Transverse colon (tissue), 4 donors: ENCODE data around the gene NUMBL. TPM values are rescaled to one million over a fixed set of nuclear protein-coding genes. Genes with fewer than 3 reads are reported as not detected.

Experiments
- DNase-seq: peaks from one replicate; pipeline ENCODE4 v3.0.0-alpha.2; 2019
- H3K27ac ChIP-seq, 4 donors: fragments of 200-600 bp; sonication (generic); 2 replicates each; pipeline ENCODE4 v1.5.1; 2016 to 2018; ENCODE audit warnings: inconsistent platforms in 4 of 4
- H3K27me3 ChIP-seq: fragments of 200-600 bp; sonication (generic); 2 replicates; pipeline ENCODE4 v1.5.1; 2017; ENCODE audit warnings: inconsistent platforms
- H3K36me3 ChIP-seq, 4 donors: fragments of 200-600 bp; sonication (generic); 2 replicates each; pipeline ENCODE4 v1.5.1; 2017 to 2019; ENCODE audit warnings: inconsistent platforms in 4 of 4
- H3K4me1 ChIP-seq, 4 donors: fragments of 200-600 bp; sonication (generic); 2 replicates each; pipeline ENCODE4 v1.5.1; 2017 to 2020; ENCODE audit warnings: inconsistent platforms in 4 of 4
- H3K4me3 ChIP-seq, 4 donors: fragments of 200-600 bp; sonication (generic); 1 replicate in 1 of 4; 2 replicates in 3 of 4; pipeline versions ENCODE4 v1.5.1 to v1.6.1; 2017 to 2019; ENCODE audit warnings: inconsistent platforms in 4 of 4
- H3K9me3 ChIP-seq, 2 donors: fragments of 200-600 bp; sonication (generic); 2 replicates each; pipeline ENCODE4 v1.5.1; 2017 to 2019; ENCODE audit warnings: inconsistent platforms in 2 of 2
- CTCF ChIP-seq, 5 experiments: fragments of 200-600 bp in 3 of 5; fragments of 450-650 bp in 2 of 5; sonication (generic) in 3 of 5; IDR thresholded peaks; 1 replicate in 2 of 5; 2 replicates in 3 of 5; pipeline ENCODE4 v1.5.1; 2016 to 2017; ENCODE audit warnings: antibody characterized with exemption in 5 of 5, inconsistent platforms in 3 of 5, mild to moderate bottlenecking in 2 of 5, moderate library complexity in 1 of 5
- EP300 ChIP-seq: sonication (generic); formaldehyde crosslinking; IDR thresholded peaks from one replicate; pipeline ENCODE4 v1.6.1; 2017; ENCODE audit warnings: antibody characterized with exemption, low read depth
- POLR2A ChIP-seq: fragments of 450-650 bp; IDR thresholded peaks from one replicate; pipeline ENCODE4 v1.6.1; 2016; ENCODE audit warnings: antibody characterized with exemption, mild to moderate bottlenecking, moderate library complexity
- POLR2AphosphoS5 ChIP-seq, 3 donors: sonication (generic); formaldehyde crosslinking; IDR thresholded peaks; one replicate each; pipeline ENCODE4 v1.6.1; 2016; ENCODE audit warnings: antibody characterized with exemption in 3 of 3
- WGBS, 2 donors: methylation state at CpG; one replicate each; pipeline ENCODE4 v1.1.5; 2018; ENCODE audit warnings: low coverage in 1 of 2; 5-methylcytosine and 5-hydroxymethylcytosine counted together
- in situ Hi-C, 4 donors: fragments of 200-750 bp; cut with MboI; loops; one replicate each; pipeline versions ENCODE4 v1.15.0 to v1.15.1; 2017; ENCODE audit warnings: low sequenced_read_pairs in 3 of 4, low pct_ligation_motif_present in 1 of 4, low pct_unique_long_range_greater_than_20kb in 1 of 4
- intact Hi-C: fragments of 100-400 bp; cut with DNase I; formaldehyde crosslinking; loops from one replicate; pipeline ENCODE4 v1.15.1; 2023; ENCODE audit warnings: low total_unique reads
- total RNA-seq, 4 donors: library from RNA; depleted of rRNA; stranded (reverse); fragments of >200 nt; gene quantifications; one replicate each; pipeline ENCODE4 v1.1.0, GENCODE V29; 2016

NUMBL gene
- 10 to 100 TPM in 3 of 4 donors, 1 to 10 TPM in 1; 9.0 to 44.9 (median 20.4) TPM for total RNA-seq

- whole genome bisulfite sequencing, 2 donors, result 46% methylated on average over 5 of the region's 50 CpGs; no CpG with 5 or more reads in 1 of the 2 donors
- H3K27ac ChIP-seq, result peak within 1 kb of the TSS; percentile 81 to 86 (median 84)
- H3K4me1 ChIP-seq, result peaks cover 13 to 24% (median 18%) of the 10 kb centered on the region in 4 donors
- peak within 1 kb of the TSS; percentile 53 to 71 (median 64) for H3K4me3 ChIP-seq
- in situ Hi-C loops (no loop called here), intact Hi-C loops (no loop called here)
- no peaks in the 10 kb centered on the region for H3K27me3 ChIP-seq
- TF ChIP-seq CTCF (IDR thresholded peaks at IDR 0.05) (no peak), EP300 (no peak), POLR2AphosphoS5 (IDR thresholded peaks at IDR 0.05) (peak; percentile 49 to 80 (median 55))
- H3K9me3 ChIP-seq, result no peaks in the 10 kb centered on the region
- DNase-seq, result no peak
- H3K36me3 ChIP-seq, result no peaks in the 10 kb centered on the region
These were observed at the start of gene NUMBL for GRCh38 chr19:40690050-40690692. TSS of gene NUMBL (minus strand) at chr19:40690651. CDS start at chr19:40690483, 168 bp downstream.

GRCh38 chr19:40739030-40739839, 48.8 kb upstream of the NUMBL start:
- H3K27ac ChIP-seq, result peak overlapping the region; percentile 24 to 52 (median 42)
- no peaks in the 10 kb centered on the region for H3K9me3 ChIP-seq
- no peak for DNase-seq
- H3K4me1 ChIP-seq, result peaks cover 0 to 18% (median 5%) of the 10 kb centered on the region in 4 donors
- intact Hi-C loops, result no loop called here
- no peaks in the 10 kb centered on the region for H3K27me3 ChIP-seq
- in situ Hi-C loops, result no loop called here
- peaks cover 0 to 28% (median 10%) of the 10 kb centered on the region in 4 donors for H3K36me3 ChIP-seq
- TF ChIP-seq POLR2A (no peak), EP300 (no peak), POLR2AphosphoS5 (IDR thresholded peaks at IDR 0.05) (no peak), CTCF (IDR thresholded peaks at IDR 0.05) (no peak)
- no peak overlapping the region for H3K4me3 ChIP-seq
- WGBS, 2 donors, result 78 to 85% methylated on average over 6 to 22 of the region's 22 CpGs

GRCh38 chr19:40737102-40737644, 46.7 kb upstream of the NUMBL start:
- H3K4me3 ChIP-seq, result no peak overlapping the region
- peaks cover 0 to 18% (median 5%) of the 10 kb centered on the region in 4 donors for H3K4me1 ChIP-seq
- DNase-seq, result no peak
- in situ Hi-C loops, result no loop called here
- H3K36me3 ChIP-seq, result peaks cover 0 to 42% (median 19%) of the 10 kb centered on the region in 4 donors
- peak overlapping the region in 2 of 4 donors; percentile 74 to 78 for H3K27ac ChIP-seq
- H3K27me3 ChIP-seq, result no peaks in the 10 kb centered on the region
- intact Hi-C loops, result no loop called here
- H3K9me3 ChIP-seq, result no peaks in the 10 kb centered on the region
- WGBS, 2 donors, result 84% methylated on average over 9 of the region's 9 CpGs; no CpG with 5 or more reads in 1 of the 2 donors
- TF ChIP-seq CTCF (IDR thresholded peaks at IDR 0.05), result no peak
- TF ChIP-seq POLR2A, result no peak
- no peak for TF ChIP-seq EP300
- TF ChIP-seq POLR2AphosphoS5 (IDR thresholded peaks at IDR 0.05), result no peak

- intact Hi-C loops, result no loop called here
- WGBS, 2 donors, result 96% methylated on average over 9 of the region's 9 CpGs; no CpG with 5 or more reads in 1 of the 2 donors
- Histone ChIP-seq H3K9me3 (no peaks in the 10 kb centered on the region), H3K36me3 (peaks cover 0 to 42% (median 21%) of the 10 kb centered on the region in 4 donors), H3K4me3 (no peak overlapping the region), H3K4me1 (peaks cover 0 to 18% (median 5%) of the 10 kb centered on the region in 4 donors), H3K27ac (peak overlapping the region; percentile 46 to 78 (median 72)), H3K27me3 (no peaks in the 10 kb centered on the region)
- TF ChIP-seq EP300 (no peak), POLR2A (no peak), POLR2AphosphoS5 (IDR thresholded peaks at IDR 0.05) (no peak), CTCF (IDR thresholded peaks at IDR 0.05) (no peak)
- in situ Hi-C loops, result no loop called here
- DNase-seq, result no peak
These were observed 46.2 kb upstream of the NUMBL start for GRCh38 chr19:40736661-40737060.
